H54 (cell line): ENCODE data around the gene OSM.
"Not testable (repeated sequence)": the region's sequence is repeated elsewhere in the genome, so short reads cannot be mapped to it uniquely, and the experiment has no call there.

Experiments
- DNase-seq: peaks from one replicate; pipeline ENCODE4 v3.0.0; 2011; ENCODE audit warnings: low spot score, mixed read lengths; ENCODE audit not compliant: insufficient read length
- FAIRE-seq: peaks from 3 replicates; lab custom pipeline; 2011; peaks lifted over from hg19 to GRCh38; lab: Jason Lieb, UNC
- POLR2A ChIP-seq: IDR thresholded peaks from 2 replicates; pipeline ENCODE4 v1.6.1; 2011; ENCODE audit warnings: low read depth, mild to moderate bottlenecking, low read length

Gene OSM

GRCh38 chr22:30221121-30221992, 45.3 kb downstream of the OSM start:
- no peak for TF ChIP-seq POLR2A
- DNase-seq (no peak), FAIRE-seq (no peak)

GRCh38 chr22:30220338-30221012, 46.2 kb downstream of the OSM start:
- FAIRE-seq (no peak), DNase-seq (no peak)
- no peak for TF ChIP-seq POLR2A

GRCh38 chr22:30219668-30220278, 46.9 kb downstream of the OSM start:
- FAIRE-seq (no peak), DNase-seq (no peak)
- TF ChIP-seq POLR2A, result no peak

- DNase-seq (no peak), FAIRE-seq (no peak)
- no peak for TF ChIP-seq POLR2A
These were observed 47.5 kb downstream of the OSM start for GRCh38 chr22:30219049-30219654.

- TF ChIP-seq POLR2A, result no peak
- no peak for FAIRE-seq
- DNase-seq, result no peak
These were observed 48.7 kb downstream of the OSM start for GRCh38 chr22:30217698-30218560.

GRCh38 chr22:30216710-30217109, 49.9 kb downstream of the OSM start:
- TF ChIP-seq POLR2A, result no peak
- DNase-seq, result no peak
- no peak for FAIRE-seq

- not testable (repeated sequence) for FAIRE-seq
These were observed 50.4 kb downstream of the OSM start for GRCh38 chr22:30216272-30216671.

GRCh38 chr22:30214703-30215407, 51.8 kb downstream of the OSM start:
- FAIRE-seq (no peak), DNase-seq (no peak)
- TF ChIP-seq POLR2A, result no peak

More at GRCh38 chr22:30216272-30216671, 50.4 kb downstream of the OSM start:
- DNase-seq, result not testable (repeated sequence)

- no peak for TF ChIP-seq POLR2A
- DNase-seq (no peak), FAIRE-seq (no peak)
These were observed 53.6 kb downstream of the OSM start for GRCh38 chr22:30212996-30213441.
